Calu3 (cell line): Measurements from ENCODE around the gene AMDHD2. TPM values are rescaled to one million over a fixed set of nuclear protein-coding genes. Genes with fewer than 3 reads are reported as not detected.

Source experiments
- BruUV-seq: library from RNA; stranded (reverse); fragments of 400-500 nt; replicated peaks from 2 replicates; lab custom pipeline; 2021; lab: Mats Ljungman, UMichigan
- CTCF ChIA-PET: fragments of 300-600 bp; sonication (Branson Sonifier 250); formaldehyde crosslinking; loops from one replicate; lab custom pipeline; 2022; ENCODE audit warnings: antibody characterized with exemption; lab: Charles Lee
- DNase-seq: peaks from one replicate; pipeline ENCODE4 v3.0.0; 2022
- H3K27ac Mint-ChIP-seq: one replicate; pipeline ENCODE4 v1.8.0; 2022; ENCODE audit warnings: mixed read lengths; ENCODE audit not compliant: unreplicated experiment
- H3K27me3 Mint-ChIP-seq: one replicate; pipeline ENCODE4 v1.8.0; 2022; ENCODE audit warnings: mixed read lengths; ENCODE audit not compliant: unreplicated experiment
- H3K36me3 Mint-ChIP-seq: one replicate; pipeline ENCODE4 v1.8.0; 2022; ENCODE audit warnings: mild to moderate bottlenecking, moderate library complexity, mixed read lengths; ENCODE audit not compliant: insufficient read depth, unreplicated experiment
- H3K4me1 Mint-ChIP-seq: one replicate; pipeline ENCODE4 v1.8.0; 2022; ENCODE audit warnings: mild to moderate bottlenecking, low read depth, mixed read lengths; ENCODE audit not compliant: unreplicated experiment
- H3K4me3 Mint-ChIP-seq: one replicate; pipeline ENCODE4 v1.8.0; 2022; ENCODE audit warnings: mild to moderate bottlenecking, low read depth, moderate library complexity, mixed read lengths; ENCODE audit not compliant: unreplicated experiment
- H3K9me3 Mint-ChIP-seq: one replicate; pipeline ENCODE4 v1.8.0; 2022; ENCODE audit warnings: low read depth, mixed read lengths; ENCODE audit not compliant: unreplicated experiment
- intact Hi-C: fragments of 100-400 bp; cut with micrococcal nuclease; formaldehyde crosslinking; loops from one replicate; pipeline ENCODE4 v1.10.0; 2022; ENCODE audit not compliant: unreplicated experiment
- total RNA-seq: library from RNA; stranded (reverse); gene quantifications from 2 replicates; pipeline ENCODE4 v1.2.3, GENCODE V29; 2022
- TF ChIP-seq, protein P1 (sequence below): fragments of 200-600 bp; IDR thresholded peaks from one replicate; pipeline ENCODE4 v1.8.0; 2022; ENCODE audit warnings: antibody characterized with exemption; ENCODE audit not compliant: unreplicated experiment

The AMDHD2 gene
- total RNA-seq, 1 experiment from 2014 or later = 60.2 TPM

DNA sequence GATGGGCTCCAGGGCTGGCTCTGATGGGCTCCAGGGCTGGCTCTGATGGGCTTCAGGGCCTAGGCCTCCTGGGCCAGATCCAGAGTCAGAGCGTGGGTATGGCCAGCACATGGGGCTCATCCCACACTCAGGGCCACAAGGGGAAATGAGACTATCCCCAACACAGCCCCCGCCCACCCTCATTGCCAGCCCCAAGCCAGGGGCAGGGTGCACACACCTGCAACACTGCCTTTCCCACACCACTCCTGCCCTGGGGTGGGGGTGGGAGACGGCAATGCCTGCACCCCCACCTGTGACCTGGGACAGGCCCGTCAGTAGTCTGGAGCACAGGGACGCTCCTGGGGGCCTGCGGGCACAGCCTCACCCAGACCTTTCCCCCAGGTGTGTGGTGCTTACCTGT, 20.7 kb upstream of the AMDHD2 start:
- CTCF ChIA-PET = no interaction called here
- H3K4me3 Mint-ChIP-seq = no peak overlapping the region
- intact Hi-C loops = no loop called here
- no peaks in the 10 kb centered on the region for H3K4me1 Mint-ChIP-seq
- TF ChIP-seq, protein P1, sequence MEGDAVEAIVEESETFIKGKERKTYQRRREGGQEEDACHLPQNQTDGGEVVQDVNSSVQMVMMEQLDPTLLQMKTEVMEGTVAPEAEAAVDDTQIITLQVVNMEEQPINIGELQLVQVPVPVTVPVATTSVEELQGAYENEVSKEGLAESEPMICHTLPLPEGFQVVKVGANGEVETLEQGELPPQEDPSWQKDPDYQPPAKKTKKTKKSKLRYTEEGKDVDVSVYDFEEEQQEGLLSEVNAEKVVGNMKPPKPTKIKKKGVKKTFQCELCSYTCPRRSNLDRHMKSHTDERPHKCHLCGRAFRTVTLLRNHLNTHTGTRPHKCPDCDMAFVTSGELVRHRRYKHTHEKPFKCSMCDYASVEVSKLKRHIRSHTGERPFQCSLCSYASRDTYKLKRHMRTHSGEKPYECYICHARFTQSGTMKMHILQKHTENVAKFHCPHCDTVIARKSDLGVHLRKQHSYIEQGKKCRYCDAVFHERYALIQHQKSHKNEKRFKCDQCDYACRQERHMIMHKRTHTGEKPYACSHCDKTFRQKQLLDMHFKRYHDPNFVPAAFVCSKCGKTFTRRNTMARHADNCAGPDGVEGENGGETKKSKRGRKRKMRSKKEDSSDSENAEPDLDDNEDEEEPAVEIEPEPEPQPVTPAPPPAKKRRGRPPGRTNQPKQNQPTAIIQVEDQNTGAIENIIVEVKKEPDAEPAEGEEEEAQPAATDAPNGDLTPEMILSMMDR = no peak
- H3K27me3 Mint-ChIP-seq = no peaks in the 10 kb centered on the region
- BruUV-seq = no TSS peak
- H3K9me3 Mint-ChIP-seq = no peaks in the 10 kb centered on the region
- DNase-seq = no peak
- no peak overlapping the region for H3K27ac Mint-ChIP-seq
- peaks cover 6% of the 10 kb centered on the region for H3K36me3 Mint-ChIP-seq

DNA sequence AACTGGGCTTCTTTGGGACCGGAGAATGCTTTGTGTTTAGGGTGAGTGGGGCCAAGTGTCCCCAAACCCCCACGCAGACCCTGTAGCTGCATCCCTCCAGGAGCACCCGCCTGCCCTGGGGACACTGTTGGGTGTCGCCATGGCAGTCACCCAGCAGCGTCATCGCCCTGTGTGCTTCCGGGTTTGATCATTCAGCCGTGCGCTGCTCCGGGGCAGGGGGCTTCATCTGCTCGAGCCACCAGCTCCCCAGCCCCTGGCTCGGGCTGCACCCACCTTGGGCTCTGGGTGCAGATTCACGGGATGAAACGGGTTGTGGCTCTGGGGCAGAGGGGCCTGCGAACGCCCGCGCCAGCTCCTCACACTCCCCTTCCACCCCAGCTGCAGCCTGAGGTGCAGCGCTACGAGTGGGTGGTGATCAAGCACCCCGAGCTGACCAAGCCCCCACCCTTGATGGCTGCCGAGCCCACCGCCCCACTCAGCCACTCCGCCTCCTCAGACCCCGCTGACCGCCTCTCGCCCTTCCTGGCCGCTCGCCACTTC, 20.2 kb upstream of the AMDHD2 start:
- Mint-ChIP-seq H3K27ac (no peak overlapping the region), H3K27me3 (no peaks in the 10 kb centered on the region), H3K4me3 (no peak overlapping the region), H3K36me3 (peaks cover 6% of the 10 kb centered on the region), H3K4me1 (no peaks in the 10 kb centered on the region), H3K9me3 (no peaks in the 10 kb centered on the region)
- CTCF ChIA-PET = no interaction called here
- TF ChIP-seq, protein P1 = no peak
- BruUV-seq = no TSS peak
- DNase-seq = no peak
- intact Hi-C loops = loop anchor here (2.0 to 10.0 kb wide), 2 partner anchors 65 to 157 kb away; no protein-coding TSS in a partner anchor

DNA sequence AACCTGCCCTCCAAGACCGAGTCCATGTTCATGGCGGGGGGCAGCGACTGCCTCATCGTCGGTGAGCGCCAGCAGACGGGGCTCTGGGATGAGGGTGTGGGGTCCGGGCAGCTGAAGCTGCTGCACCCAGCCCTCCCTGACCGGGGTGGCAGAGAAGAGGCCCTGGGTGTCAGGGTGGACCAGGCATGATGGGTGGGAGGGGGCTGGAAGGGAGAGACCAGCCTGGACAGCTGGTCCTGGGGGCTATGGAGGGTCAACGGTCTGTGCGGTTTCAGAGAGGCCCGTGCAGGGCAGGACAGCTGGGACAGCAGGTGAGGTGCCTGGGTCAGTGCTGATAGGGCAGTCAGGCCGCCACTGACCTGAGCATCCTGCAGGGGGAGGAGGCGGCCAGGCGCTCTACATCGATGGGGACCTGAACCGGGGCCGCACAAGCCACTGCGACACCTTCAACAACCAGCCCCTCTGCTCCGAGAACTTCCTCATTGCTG, 19.7 kb upstream of the AMDHD2 start:
- CTCF ChIA-PET = interaction anchor here (1.2 to 2.3 kb wide), 5 partner anchors 13 to 305 kb away, joined by 4 to 12 read pairs (median 8); partner anchors contain the start of genes ATP6V0C, CCNF and ECI1
- H3K27me3 Mint-ChIP-seq = no peaks in the 10 kb centered on the region

DNA sequence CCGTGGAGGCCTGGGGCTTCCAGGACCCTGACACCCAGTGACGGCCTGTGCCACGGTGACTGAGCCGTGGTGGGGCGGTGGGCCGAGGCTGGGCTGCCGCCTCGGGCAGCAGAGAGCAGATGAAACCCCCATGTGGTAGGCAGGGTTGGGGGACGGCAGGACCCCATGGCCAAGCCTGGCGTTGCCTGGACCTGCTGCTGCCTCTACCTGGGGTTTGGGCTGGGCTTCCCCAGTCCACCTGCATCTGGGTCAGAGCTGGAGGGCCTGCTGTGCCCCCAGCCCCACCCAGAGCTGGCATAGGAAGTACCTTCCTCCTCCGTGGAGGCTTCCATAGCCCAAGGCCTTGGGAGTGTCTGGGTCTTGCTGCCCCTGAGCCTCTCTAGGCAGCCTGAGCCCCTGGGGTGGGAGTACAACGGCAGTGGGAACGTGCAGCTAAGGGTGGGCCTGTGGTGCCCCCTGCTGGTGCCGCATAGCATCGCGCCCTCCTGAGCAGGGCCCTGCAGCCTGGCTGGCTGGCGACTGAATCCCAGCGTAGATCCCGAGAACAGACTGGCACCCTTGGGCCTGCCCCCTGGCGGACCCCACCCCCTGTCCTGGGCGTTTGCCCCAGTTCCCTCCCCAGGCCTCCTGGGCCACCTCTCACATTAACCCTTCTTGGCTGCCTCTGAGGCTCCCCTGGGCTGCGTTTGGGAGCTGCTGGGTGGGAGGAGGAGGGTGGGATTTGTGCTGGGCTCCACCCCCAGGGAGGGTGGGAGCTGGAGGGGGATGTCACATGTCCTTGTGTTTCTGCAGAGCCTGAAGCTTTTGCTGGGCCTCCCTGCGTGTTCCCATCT, 19.0 kb upstream of the AMDHD2 start:
- H3K9me3 Mint-ChIP-seq = no peaks in the 10 kb centered on the region
- BruUV-seq = no TSS peak
- peaks cover 6% of the 10 kb centered on the region for H3K36me3 Mint-ChIP-seq
- DNase-seq = peak; percentile 92
- H3K27ac Mint-ChIP-seq = no peak overlapping the region
- H3K4me1 Mint-ChIP-seq = no peaks in the 10 kb centered on the region
- intact Hi-C loops = loop anchor here (2.0 to 10.0 kb wide), 2 partner anchors 66 to 158 kb away; no protein-coding TSS in a partner anchor
- H3K27me3 Mint-ChIP-seq = no peaks in the 10 kb centered on the region
- TF ChIP-seq, protein P1 = peak; percentile 96
- CTCF ChIA-PET = interaction anchor here (1.1 to 2.3 kb wide), 6 partner anchors 13 to 306 kb away, joined by 4 to 12 read pairs (median 8); partner anchors contain the start of genes AMDHD2, ATP6V0C, CCNF and ECI1
- no peak overlapping the region for H3K4me3 Mint-ChIP-seq

More for the DNA sequence above, 19.7 kb upstream of the AMDHD2 start:
- Mint-ChIP-seq H3K4me3 (no peak overlapping the region), H3K9me3 (no peaks in the 10 kb centered on the region), H3K4me1 (no peaks in the 10 kb centered on the region), H3K27ac (no peak overlapping the region), H3K36me3 (peaks cover 6% of the 10 kb centered on the region)
- no peak for DNase-seq
- intact Hi-C loops = loop anchor here (2.0 to 10.0 kb wide), 2 partner anchors 66 to 158 kb away; no protein-coding TSS in a partner anchor
- BruUV-seq = no TSS peak
- TF ChIP-seq, protein P1 = no peak
